GM12878 (cell line): Measurements from ENCODE around the gene METTL16. TPM values are rescaled to one million over a fixed set of nuclear protein-coding genes. Genes with fewer than 3 reads are reported as not detected.

Experiments used
- ATAC-seq: fragments of 200-7000 bp; cut with Tn5 transposase; 3 replicates; pipeline ENCODE4 v1.9.1; 2020; ENCODE audit warnings: mild to moderate bottlenecking, moderate library complexity
- BruUV-seq: library from RNA; stranded (reverse); fragments of 400-500 nt; replicated peaks from 2 replicates; lab custom pipeline; 2021; lab: Mats Ljungman, UMichigan
- CTCF ChIA-PET: fragments of 300-600 bp; sonication (Branson Sonifier 250); formaldehyde crosslinking; extraction: SDS; loops from one replicate; lab custom pipeline; 2021; ENCODE audit warnings: inconsistent platforms; lab: Yijun Ruan, JAX
- POLR2A ChIA-PET: fragments of 350-600 bp; formaldehyde crosslinking; extraction: SDS; loops from one replicate; lab custom pipeline; 2021; ENCODE audit warnings: inconsistent platforms; lab: Charles Lee
- RAD21 ChIA-PET: fragments of 300-600 bp; sonication (Branson Sonifier 250); formaldehyde crosslinking; loops from one replicate; lab custom pipeline; 2023; ENCODE audit warnings: antibody characterized with exemption; ENCODE audit not compliant: unreplicated experiment; lab: Charles Lee
- SMC1A ChIA-PET: fragments of 300-600 bp; sonication (Branson Sonifier 250); formaldehyde crosslinking; loops from one replicate; lab custom pipeline; 2023; ENCODE audit not compliant: unreplicated experiment, uncharacterized antibody; lab: Charles Lee
- DNase-seq: peaks from one replicate; pipeline ENCODE4 v3.0.0-alpha.2; 2011; ENCODE audit warnings: low read depth, low spot score
- FAIRE-seq: peaks from 3 replicates; lab custom pipeline; 2011; peaks lifted over from hg19 to GRCh38; lab: Jason Lieb, UNC
- H2AFZ ChIP-seq: 2 replicates; pipeline ENCODE4 v1.6.0; 2011; ENCODE audit warnings: low read depth, low read length, control low read depth; ENCODE audit not compliant: control insufficient read depth
- H3K27ac ChIP-seq: 2 replicates; pipeline ENCODE4 v1.5.1; 2011; ENCODE audit warnings: control low read depth; ENCODE audit not compliant: control insufficient read depth, insufficient read depth
- H3K27me3 ChIP-seq, 2 experiments: replicated peaks in 1 of 2; 2 replicates each; pipeline versions ENCODE4 v1.6.0 to v1.6.1; 2011; ENCODE audit warnings: low read length in 1 of 2; ENCODE audit not compliant: control insufficient read depth in 2 of 2, insufficient read depth in 2 of 2
- H3K36me3 ChIP-seq, 2 experiments: 2 replicates each; pipeline ENCODE4 v1.5.1; 2011; ENCODE audit warnings: low read length in 1 of 2; ENCODE audit not compliant: control insufficient read depth in 2 of 2, insufficient read depth in 2 of 2
- H3K4me1 ChIP-seq: 2 replicates; pipeline ENCODE4 v1.6.1; 2011; ENCODE audit warnings: mild to moderate bottlenecking, low read length, moderate library complexity, mixed read lengths; ENCODE audit not compliant: control insufficient read depth, insufficient read depth
- H3K4me2 ChIP-seq: 2 replicates; pipeline ENCODE4 v1.6.0; 2011; ENCODE audit warnings: control low read depth; ENCODE audit not compliant: control insufficient read depth, insufficient read depth
- H3K4me3 ChIP-seq: fragments of 200-600 bp; sonication (generic); 2 replicates; pipeline ENCODE4 v1.5.1; 2016
- H3K79me2 ChIP-seq: 2 replicates; pipeline ENCODE4 v1.6.0; 2011; ENCODE audit warnings: low read length; ENCODE audit not compliant: control insufficient read depth, insufficient read depth
- H3K9ac ChIP-seq: 2 replicates; pipeline ENCODE4 v1.8.0; 2011; ENCODE audit warnings: low read length, control low read depth, mixed read lengths; ENCODE audit not compliant: control insufficient read depth, insufficient read depth
- H3K9me3 ChIP-seq: replicated peaks from 3 replicates; pipeline ENCODE4 v1.5.1; 2011; ENCODE audit warnings: mild to moderate bottlenecking, low read length; ENCODE audit not compliant: control insufficient read depth, insufficient read depth
- H4K20me1 ChIP-seq: 2 replicates; pipeline ENCODE4 v1.6.0; 2011; ENCODE audit not compliant: control insufficient read depth, insufficient read depth
- ASH2L ChIP-seq: fragments of 300-600, 200-600 bp; sonication (generic); IDR thresholded peaks from 2 replicates; pipeline ENCODE4 v1.6.1; 2017; ENCODE audit warnings: low read depth, mild to moderate bottlenecking, borderline replicate concordance
- NBN ChIP-seq: fragments of 450-650 bp; IDR thresholded peaks from 2 replicates; pipeline ENCODE4 v1.6.1; 2016
- SRF ChIP-seq, 2 experiments: IDR thresholded peaks; 2 replicates each; pipeline ENCODE4 v1.6.1; 2011; ENCODE audit warnings: low read depth in 2 of 2, low read length in 2 of 2, mild to moderate bottlenecking in 1 of 2, moderate library complexity in 1 of 2
- SUZ12 ChIP-seq: fragments of 200-600 bp; sonication (generic); IDR thresholded peaks from one replicate; pipeline ENCODE4 v1.6.1; 2018; ENCODE audit warnings: antibody characterized with exemption, mild to moderate bottlenecking; ENCODE audit not compliant: unreplicated experiment
- ZBTB4 ChIP-seq: fragments of 450-650 bp; formaldehyde crosslinking; IDR thresholded peaks from 2 replicates; pipeline ENCODE4 v1.4.0; 2022; ENCODE audit warnings: mild to moderate bottlenecking, moderate library complexity
- ZNF687 ChIP-seq: fragments of 450-650 bp; IDR thresholded peaks from 2 replicates; pipeline ENCODE4 v1.6.1; 2017; ENCODE audit warnings: mild to moderate bottlenecking, moderate library complexity
- WGBS: methylation state at CpG from one replicate; pipeline ENCODE4 v1.1.6; 2016; ENCODE audit warnings: low lambda C conversion rate; ENCODE audit not compliant: insufficient replicate concordance, insufficient coverage; ENCODE audit errors: missing lambda C conversion rate; 5-methylcytosine and 5-hydroxymethylcytosine counted together
- in situ Hi-C: fragments of 300-500 bp; cut with MboI; formaldehyde crosslinking; loops from 9 replicates; pipeline ENCODE4 v1.14.3; 2018; ENCODE audit warnings: mixed read lengths
- intact Hi-C: fragments of 100-400 bp; cut with micrococcal nuclease; formaldehyde crosslinking; loops from one replicate; pipeline ENCODE4 v1.14.2; 2022; ENCODE audit not compliant: unreplicated experiment
- polyA plus RNA-seq, 11 experiments: library from polyadenylated mRNA; depleted of rRNA in 4 of 11; unstranded in 6 of 11; stranded (reverse) in 5 of 11; fragments of >200 nt; fragmentation: Nextera tagmentation in 4 of 11; fragmentation: Illumina TruSeq in 1 of 11; extraction: Ambion mirVana in 4 of 11; extraction: Trizol in 1 of 11; gene quantifications; 1 replicate in 1 of 11; 2 replicates in 10 of 11; pipeline versions ENCODE4 v1.2.1 to v1.2.3, GENCODE V29; 2011 to 2016; ENCODE audit warnings: inconsistent platforms in 2 of 11, missing spikeins in 2 of 11, low read depth in 1 of 11
- total RNA-seq, 4 experiments: library from RNA; depleted of rRNA in 3 of 4; stranded (reverse); fragments of >200 nt in 3 of 4; fragmentation: Illumina TruSeq in 1 of 4; extraction: Trizol in 1 of 4; gene quantifications; 2 replicates each; pipeline versions ENCODE4 v1.2.1 to v1.2.3, GENCODE V29; 2013 to 2021

The METTL16 gene
- total and polyA plus RNA-seq, 10 of the 15 experiments (the other 5 are each of a cell fraction or from before 2014, with no cell fraction given) = 15.6 to 34.3 (median 23.7) TPM

- no peak overlapping the region for H3K4me2 ChIP-seq
- H3K9ac ChIP-seq = no peak overlapping the region
- ATAC-seq (no peak), FAIRE-seq (no peak), DNase-seq (no peak)
- in situ Hi-C loops = no loop called here
- WGBS = 86% methylated on average over 5 of the region's 5 CpGs
- RAD21 ChIA-PET = interaction anchor here (1.1 to 2.7 kb wide), 2 partner anchors 14 to 47 kb away, joined by 3 to 9 read pairs; no protein-coding TSS in a partner anchor
- SMC1A ChIA-PET = interaction anchor here (2.0 kb wide), 1 partner anchor 47 kb away, joined by 6 read pairs; no protein-coding TSS in a partner anchor
- no peak for TF ChIP-seq ASH2L
- no peak for TF ChIP-seq ZBTB4
- no peak for TF ChIP-seq NBN
- no peak for TF ChIP-seq SUZ12
- no peak for TF ChIP-seq ZNF687
- no peak for TF ChIP-seq SRF (IDR thresholded peaks at IDR 0.05; ENCODE audit: low read depth in 2 of 2, low read length in 2 of 2)
- CTCF ChIA-PET = no interaction called here
- H3K4me1 ChIP-seq = no peaks in the 10 kb centered on the region
- no peak overlapping the region for H2AFZ ChIP-seq
- H3K36me3 ChIP-seq = no peaks in the 10 kb centered on the region; a peak in 1 of 4 replicates
- H3K27me3 ChIP-seq = no peaks in the 10 kb centered on the region
- H3K4me3 ChIP-seq = no peak overlapping the region
- intact Hi-C loops = no loop called here
- H3K27ac ChIP-seq = no peak overlapping the region
- no TSS peak for BruUV-seq
- no peaks in the 10 kb centered on the region for H3K79me2 ChIP-seq
- POLR2A ChIA-PET = no interaction called here
- H4K20me1 ChIP-seq = no peaks in the 10 kb centered on the region
- no peaks in the 10 kb centered on the region for H3K9me3 ChIP-seq
Observed at GRCh38 chr17:2369039-2369438, 142.6 kb downstream of the METTL16 start.
